Smooth muscle cell of trachea (primary cell): Measurements from ENCODE around the gene CBX6. TPM values are rescaled to one million over a fixed set of nuclear protein-coding genes. Genes with fewer than 3 reads are reported as not detected.

Source experiments
- total RNA-seq: library from RNA; depleted of rRNA; stranded (reverse); fragments of >200 nt; gene quantifications from 2 replicates; pipeline ENCODE4 v1.2.1, GENCODE V29; 2014

CBX6 gene
- total RNA-seq, result 51.5 and 92.3 TPM in 2 replicates

GRCh38 chr22:38872172-38872830 is at the start of gene CBX6:
CBX6 (minus strand) TSS chr22:38872216; CDS start chr22:38872190, 26 bp downstream.

GRCh38 chr22:38843657-38844314 is 28.2 kb downstream of the CBX6 start, which contains the start of gene NPTXR:
NPTXR (minus strand) TSS chr22:38844028.

Other genes starting within 250 kb of the CBX6 start
- gene FAM227A, start 215.8 kb downstream of the CBX6 start, total RNA-seq, result 1.2 and 2.0 TPM in 2 replicates
- 14.3 and 14.7 TPM in 2 replicates for gene CBY1, start 215.6 kb downstream of the CBX6 start, total RNA-seq
- gene TOMM22, start 190.3 kb downstream of the CBX6 start, total RNA-seq, result 50.3 and 75.8 TPM in 2 replicates
- gene JOSD1, start 171.3 kb downstream of the CBX6 start, total RNA-seq, result 53.2 and 57.6 TPM in 2 replicates
- gene GTPBP1, start 166.3 kb downstream of the CBX6 start, total RNA-seq, result 26.0 and 31.1 TPM in 2 replicates
- gene SUN2, start 116.2 kb downstream of the CBX6 start, total RNA-seq, result 76.7 and 126 TPM in 2 replicates
- gene DNAL4, start 78.1 kb downstream of the CBX6 start, total RNA-seq, result 15.9 and 19.4 TPM in 2 replicates
- 0.29 and 2.8 TPM in 2 replicates for gene NPTXR, start 28.2 kb downstream of the CBX6 start, total RNA-seq
- gene APOBEC3A, start 85.4 kb upstream of the CBX6 start, total RNA-seq, result not detected in 2 replicates
- gene APOBEC3B, start 110.1 kb upstream of the CBX6 start, total RNA-seq, result 1.5 and 7.4 TPM in 2 replicates
- 19.1 and 20.8 TPM in 2 replicates for gene APOBEC3C, start 142.0 kb upstream of the CBX6 start, total RNA-seq
- gene APOBEC3D, start 148.9 kb upstream of the CBX6 start, total RNA-seq, result 1.2 and 3.0 TPM in 2 replicates
- 5.7 and 6.6 TPM in 2 replicates for gene APOBEC3F, start 168.6 kb upstream of the CBX6 start, total RNA-seq
- gene APOBEC3G, start 205.1 kb upstream of the CBX6 start, total RNA-seq, result 15.3 and 24.8 TPM in 2 replicates
- gene APOBEC3H, start 225.0 kb upstream of the CBX6 start, total RNA-seq, result 0.50 TPM in 1 of 2 replicates, not detected in the other